Measurements from ENCODE around the gene MRPL4. TPM values are rescaled to one million over a fixed set of nuclear protein-coding genes. Genes with fewer than 3 reads are reported as not detected.
A peak's percentile ranks its signal among the peaks of the same experiment; 100 is the strongest.

The MRPL4 gene
- total and polyA plus RNA-seq, 4 donors, result 21.5 to 74.8 (median 33.7) TPM

- Histone ChIP-seq H3K36me3 (ENCODE audit: control insufficient read depth in 4 of 4, insufficient read depth in 3 of 4, low read depth in 1 of 4, low read length in 3 of 4) (peaks cover 10 to 32% (median 19%) of the 10 kb centered on the region in 4 donors), H3K27ac (ENCODE audit: low read depth in 1 of 2, low read length in 2 of 2) (no peak overlapping the region), H3K9me3 (ENCODE audit: control insufficient read depth in 4 of 4, low read length in 3 of 4) (no peaks in the 10 kb centered on the region), H3K4me1 (ENCODE audit: control insufficient read depth in 4 of 4, insufficient read depth in 4 of 4, low read length in 3 of 4) (peaks cover 0 to 5% (median 3%) of the 10 kb centered on the region in 4 donors), H3K27me3 (ENCODE audit: control insufficient read depth in 4 of 4, insufficient read depth in 4 of 4, low read length in 3 of 4) (no peaks in the 10 kb centered on the region), H3K4me3 (ENCODE audit: low read depth in 1 of 3, low read length in 3 of 3) (no peak overlapping the region), H3K9ac (ENCODE audit: low read depth in 1 of 2, low read length in 2 of 2) (no peak overlapping the region)
- WGBS, result 69% methylated on average over 32 of the region's 32 CpGs
- TF ChIP-seq RAD21 (IDR thresholded peaks at IDR 0.05), result peak; percentile 72 to 83
- no peak for TF ChIP-seq RXRA (IDR thresholded peaks at IDR 0.05)
- DNase-seq (ENCODE audit: low spot score), result peak; percentile 84
Observed at GRCh38 chr19:10259162-10259905, 7.3 kb downstream of the MRPL4 start.

GRCh38 chr19:10260141-10260584, 8.1 kb downstream of the MRPL4 start:
- WGBS, result 83% methylated on average over 8 of the region's 8 CpGs
- H3K27ac ChIP-seq (ENCODE audit: low read depth in 1 of 2, low read length in 2 of 2), result no peak overlapping the region
- no peak overlapping the region for H3K9ac ChIP-seq (ENCODE audit: low read depth in 1 of 2, low read length in 2 of 2)
- H3K9me3 ChIP-seq (ENCODE audit: control insufficient read depth in 4 of 4, low read length in 3 of 4), result no peaks in the 10 kb centered on the region
- DNase-seq (ENCODE audit: low spot score), result no peak
- peaks cover 8 to 27% (median 14%) of the 10 kb centered on the region in 4 donors for H3K36me3 ChIP-seq (ENCODE audit: control insufficient read depth in 4 of 4, insufficient read depth in 3 of 4, low read depth in 1 of 4, low read length in 3 of 4)
- no peaks in the 10 kb centered on the region for H3K27me3 ChIP-seq (ENCODE audit: control insufficient read depth in 4 of 4, insufficient read depth in 4 of 4, low read length in 3 of 4)
- H3K4me3 ChIP-seq (ENCODE audit: low read depth in 1 of 3, low read length in 3 of 3), result no peak overlapping the region
- peaks cover 0 to 5% (median 3%) of the 10 kb centered on the region in 4 donors for H3K4me1 ChIP-seq (ENCODE audit: control insufficient read depth in 4 of 4, insufficient read depth in 4 of 4, low read length in 3 of 4)
- TF ChIP-seq RAD21 (IDR thresholded peaks at IDR 0.05), result no peak
- TF ChIP-seq, protein P1, sequence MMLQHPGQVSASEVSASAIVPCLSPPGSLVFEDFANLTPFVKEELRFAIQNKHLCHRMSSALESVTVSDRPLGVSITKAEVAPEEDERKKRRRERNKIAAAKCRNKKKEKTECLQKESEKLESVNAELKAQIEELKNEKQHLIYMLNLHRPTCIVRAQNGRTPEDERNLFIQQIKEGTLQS (IDR thresholded peaks at IDR 0.05), result no peak
- TF ChIP-seq GABPA (IDR thresholded peaks at IDR 0.05 in 1 of 2, conservative IDR thresholded peaks at IDR 0.05 in 1 of 2), result no peak
- TF ChIP-seq EGR1 (IDR thresholded peaks at IDR 0.05; ENCODE audit: low read depth in 2 of 2), result no peak
- no peak for TF ChIP-seq RXRA (IDR thresholded peaks at IDR 0.05)
- TF ChIP-seq SP1 (IDR thresholded peaks at IDR 0.05), result no peak
- TF ChIP-seq, protein P2, sequence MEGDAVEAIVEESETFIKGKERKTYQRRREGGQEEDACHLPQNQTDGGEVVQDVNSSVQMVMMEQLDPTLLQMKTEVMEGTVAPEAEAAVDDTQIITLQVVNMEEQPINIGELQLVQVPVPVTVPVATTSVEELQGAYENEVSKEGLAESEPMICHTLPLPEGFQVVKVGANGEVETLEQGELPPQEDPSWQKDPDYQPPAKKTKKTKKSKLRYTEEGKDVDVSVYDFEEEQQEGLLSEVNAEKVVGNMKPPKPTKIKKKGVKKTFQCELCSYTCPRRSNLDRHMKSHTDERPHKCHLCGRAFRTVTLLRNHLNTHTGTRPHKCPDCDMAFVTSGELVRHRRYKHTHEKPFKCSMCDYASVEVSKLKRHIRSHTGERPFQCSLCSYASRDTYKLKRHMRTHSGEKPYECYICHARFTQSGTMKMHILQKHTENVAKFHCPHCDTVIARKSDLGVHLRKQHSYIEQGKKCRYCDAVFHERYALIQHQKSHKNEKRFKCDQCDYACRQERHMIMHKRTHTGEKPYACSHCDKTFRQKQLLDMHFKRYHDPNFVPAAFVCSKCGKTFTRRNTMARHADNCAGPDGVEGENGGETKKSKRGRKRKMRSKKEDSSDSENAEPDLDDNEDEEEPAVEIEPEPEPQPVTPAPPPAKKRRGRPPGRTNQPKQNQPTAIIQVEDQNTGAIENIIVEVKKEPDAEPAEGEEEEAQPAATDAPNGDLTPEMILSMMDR (IDR thresholded peaks at IDR 0.05; ENCODE audit: low read depth, low read length, missing input control), result no peak
- no peak for TF ChIP-seq NR2F2 (IDR thresholded peaks at IDR 0.05)
- TF ChIP-seq ZBTB33 (IDR thresholded peaks at IDR 0.05), result no peak
- TF ChIP-seq FOXA1 (IDR thresholded peaks at IDR 0.05), result no peak
- no peak for TF ChIP-seq FOXA2 (IDR thresholded peaks at IDR 0.05)
- TF ChIP-seq HNF4A (conservative IDR thresholded peaks at IDR 0.05), result no peak
- no peak for TF ChIP-seq HNF4G (IDR thresholded peaks at IDR 0.05)
- TF ChIP-seq YY1 (IDR thresholded peaks at IDR 0.05), result no peak
- TF ChIP-seq, protein P3, sequence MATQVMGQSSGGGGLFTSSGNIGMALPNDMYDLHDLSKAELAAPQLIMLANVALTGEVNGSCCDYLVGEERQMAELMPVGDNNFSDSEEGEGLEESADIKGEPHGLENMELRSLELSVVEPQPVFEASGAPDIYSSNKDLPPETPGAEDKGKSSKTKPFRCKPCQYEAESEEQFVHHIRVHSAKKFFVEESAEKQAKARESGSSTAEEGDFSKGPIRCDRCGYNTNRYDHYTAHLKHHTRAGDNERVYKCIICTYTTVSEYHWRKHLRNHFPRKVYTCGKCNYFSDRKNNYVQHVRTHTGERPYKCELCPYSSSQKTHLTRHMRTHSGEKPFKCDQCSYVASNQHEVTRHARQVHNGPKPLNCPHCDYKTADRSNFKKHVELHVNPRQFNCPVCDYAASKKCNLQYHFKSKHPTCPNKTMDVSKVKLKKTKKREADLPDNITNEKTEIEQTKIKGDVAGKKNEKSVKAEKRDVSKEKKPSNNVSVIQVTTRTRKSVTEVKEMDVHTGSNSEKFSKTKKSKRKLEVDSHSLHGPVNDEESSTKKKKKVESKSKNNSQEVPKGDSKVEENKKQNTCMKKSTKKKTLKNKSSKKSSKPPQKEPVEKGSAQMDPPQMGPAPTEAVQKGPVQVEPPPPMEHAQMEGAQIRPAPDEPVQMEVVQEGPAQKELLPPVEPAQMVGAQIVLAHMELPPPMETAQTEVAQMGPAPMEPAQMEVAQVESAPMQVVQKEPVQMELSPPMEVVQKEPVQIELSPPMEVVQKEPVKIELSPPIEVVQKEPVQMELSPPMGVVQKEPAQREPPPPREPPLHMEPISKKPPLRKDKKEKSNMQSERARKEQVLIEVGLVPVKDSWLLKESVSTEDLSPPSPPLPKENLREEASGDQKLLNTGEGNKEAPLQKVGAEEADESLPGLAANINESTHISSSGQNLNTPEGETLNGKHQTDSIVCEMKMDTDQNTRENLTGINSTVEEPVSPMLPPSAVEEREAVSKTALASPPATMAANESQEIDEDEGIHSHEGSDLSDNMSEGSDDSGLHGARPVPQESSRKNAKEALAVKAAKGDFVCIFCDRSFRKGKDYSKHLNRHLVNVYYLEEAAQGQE (IDR thresholded peaks at IDR 0.05), result no peak

Measured in liver (tissue), 9 donors.